ENCODE results near the gene MAOA.

Gene MAOA

DNA sequence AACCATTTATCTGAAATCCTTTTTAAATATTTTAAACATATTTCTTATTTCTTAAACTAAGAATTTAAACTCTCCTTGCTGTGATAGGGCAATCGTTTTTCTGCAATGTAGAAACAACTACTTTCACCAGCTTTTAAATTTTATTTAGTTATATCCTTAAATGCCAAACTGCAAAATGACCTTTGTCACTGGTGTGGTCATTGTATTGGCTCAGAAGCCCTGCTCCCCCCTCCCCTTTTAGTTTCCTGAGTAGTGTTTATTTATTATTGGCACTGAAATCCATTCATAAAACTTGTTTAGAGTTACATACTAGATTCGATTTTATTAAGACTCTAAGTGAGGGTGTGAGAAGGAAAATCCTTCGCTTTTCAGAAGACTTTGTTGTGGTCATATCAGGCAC is 23.0 kb downstream of the MAOA start:
- Histone ChIP-seq H3K27me3 (replicated peaks; ENCODE audit: control insufficient read depth, insufficient read depth, low read length) (no peaks in the 10 kb centered on the region), H3K4me3 (replicated peaks; ENCODE audit: low read depth, low read length) (no peak overlapping the region), H3K36me3 (ENCODE audit: control insufficient read depth, insufficient read depth, low read length) (no peaks in the 10 kb centered on the region)

DNA sequence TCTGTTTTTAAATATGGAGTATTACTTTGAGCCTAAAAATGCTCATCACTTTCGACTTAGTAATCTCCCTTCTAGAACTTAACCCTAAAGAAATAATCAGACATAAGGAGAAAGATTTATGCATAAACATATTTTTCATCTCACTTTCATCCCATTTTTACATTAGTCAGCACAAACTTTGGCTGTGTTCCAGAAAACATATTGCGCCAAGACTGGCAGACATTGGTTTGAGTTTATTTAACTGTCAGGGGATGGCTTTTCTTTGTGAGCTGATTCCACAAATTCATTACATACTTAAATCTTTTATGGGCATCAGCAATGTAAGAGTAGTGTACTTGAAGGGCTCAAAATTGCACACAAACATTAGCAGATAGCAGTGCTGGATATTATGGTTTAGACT is 23.7 kb downstream of the MAOA start:
- TF ChIP-seq, protein P1, sequence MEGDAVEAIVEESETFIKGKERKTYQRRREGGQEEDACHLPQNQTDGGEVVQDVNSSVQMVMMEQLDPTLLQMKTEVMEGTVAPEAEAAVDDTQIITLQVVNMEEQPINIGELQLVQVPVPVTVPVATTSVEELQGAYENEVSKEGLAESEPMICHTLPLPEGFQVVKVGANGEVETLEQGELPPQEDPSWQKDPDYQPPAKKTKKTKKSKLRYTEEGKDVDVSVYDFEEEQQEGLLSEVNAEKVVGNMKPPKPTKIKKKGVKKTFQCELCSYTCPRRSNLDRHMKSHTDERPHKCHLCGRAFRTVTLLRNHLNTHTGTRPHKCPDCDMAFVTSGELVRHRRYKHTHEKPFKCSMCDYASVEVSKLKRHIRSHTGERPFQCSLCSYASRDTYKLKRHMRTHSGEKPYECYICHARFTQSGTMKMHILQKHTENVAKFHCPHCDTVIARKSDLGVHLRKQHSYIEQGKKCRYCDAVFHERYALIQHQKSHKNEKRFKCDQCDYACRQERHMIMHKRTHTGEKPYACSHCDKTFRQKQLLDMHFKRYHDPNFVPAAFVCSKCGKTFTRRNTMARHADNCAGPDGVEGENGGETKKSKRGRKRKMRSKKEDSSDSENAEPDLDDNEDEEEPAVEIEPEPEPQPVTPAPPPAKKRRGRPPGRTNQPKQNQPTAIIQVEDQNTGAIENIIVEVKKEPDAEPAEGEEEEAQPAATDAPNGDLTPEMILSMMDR (IDR thresholded peaks at IDR 0.05; ENCODE audit: insufficient read depth, low read length, poor library complexity, severe bottlenecking), result no peak
- DNase-seq (ENCODE audit: extremely low read depth, insufficient read length), result no peak
- H3K36me3 ChIP-seq (ENCODE audit: control insufficient read depth, insufficient read depth, low read length), result no peaks in the 10 kb centered on the region
- no peaks in the 10 kb centered on the region for H3K27me3 ChIP-seq (replicated peaks; ENCODE audit: control insufficient read depth, insufficient read depth, low read length)
- H3K4me3 ChIP-seq (replicated peaks; ENCODE audit: low read depth, low read length), result no peak overlapping the region

More for the DNA sequence above, 23.0 kb downstream of the MAOA start:
- no peak for DNase-seq (ENCODE audit: extremely low read depth, insufficient read length)
- TF ChIP-seq, protein P1 (IDR thresholded peaks at IDR 0.05; ENCODE audit: insufficient read depth, low read length, poor library complexity, severe bottlenecking), result no peak

DNA sequence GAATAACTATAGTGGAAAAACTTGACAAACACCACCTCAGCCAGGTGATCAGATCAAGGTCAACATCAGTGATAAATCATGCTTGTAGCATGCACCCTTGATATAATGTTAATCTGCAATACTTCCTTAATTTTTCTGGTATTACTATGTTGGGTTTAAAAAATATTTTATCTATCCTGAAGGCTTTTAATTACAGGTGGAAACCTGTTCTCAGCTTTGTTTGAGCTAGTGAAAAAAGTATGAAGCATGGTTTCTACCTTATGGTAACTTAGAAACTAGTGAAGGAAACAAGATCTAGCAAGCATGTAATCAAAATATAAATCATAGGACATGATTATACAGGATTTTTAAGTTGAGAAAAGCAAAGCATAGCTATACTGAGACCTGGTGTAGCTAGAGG is 26.6 kb downstream of the MAOA start:
- DNase-seq (ENCODE audit: extremely low read depth, insufficient read length), result no peak
- Histone ChIP-seq H3K36me3 (ENCODE audit: control insufficient read depth, insufficient read depth, low read length) (no peaks in the 10 kb centered on the region), H3K27me3 (replicated peaks; ENCODE audit: control insufficient read depth, insufficient read depth, low read length) (no peaks in the 10 kb centered on the region), H3K4me3 (replicated peaks; ENCODE audit: low read depth, low read length) (no peak overlapping the region)
- TF ChIP-seq, protein P1 (IDR thresholded peaks at IDR 0.05; ENCODE audit: insufficient read depth, low read length, poor library complexity, severe bottlenecking), result no peak

DNA sequence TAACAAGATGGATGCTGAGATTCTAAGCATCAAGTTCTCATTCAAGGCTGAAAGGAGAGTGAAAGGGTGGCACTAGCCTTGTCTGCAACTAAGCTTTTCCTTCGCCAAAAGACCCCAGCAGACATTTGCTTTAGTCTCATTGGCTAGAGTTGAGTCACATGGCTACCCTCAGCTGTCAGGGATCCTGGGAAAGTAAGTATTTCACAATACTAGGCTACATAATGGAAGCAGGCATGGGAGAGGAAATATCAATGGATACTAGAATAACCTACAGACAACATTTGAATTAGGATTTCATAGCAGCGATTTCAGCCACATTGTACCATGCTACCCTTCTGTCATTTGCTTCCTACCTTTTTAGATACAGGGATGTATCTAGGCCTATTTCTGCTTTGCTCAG is 29.1 kb downstream of the MAOA start:
- no peaks in the 10 kb centered on the region for H3K36me3 ChIP-seq (ENCODE audit: control insufficient read depth, insufficient read depth, low read length)
- H3K4me3 ChIP-seq (replicated peaks; ENCODE audit: low read depth, low read length), result no peak overlapping the region
- TF ChIP-seq, protein P1 (IDR thresholded peaks at IDR 0.05; ENCODE audit: insufficient read depth, low read length, poor library complexity, severe bottlenecking), result no peak
- DNase-seq (ENCODE audit: extremely low read depth, insufficient read length), result no peak
- no peaks in the 10 kb centered on the region for H3K27me3 ChIP-seq (replicated peaks; ENCODE audit: control insufficient read depth, insufficient read depth, low read length)

DNA sequence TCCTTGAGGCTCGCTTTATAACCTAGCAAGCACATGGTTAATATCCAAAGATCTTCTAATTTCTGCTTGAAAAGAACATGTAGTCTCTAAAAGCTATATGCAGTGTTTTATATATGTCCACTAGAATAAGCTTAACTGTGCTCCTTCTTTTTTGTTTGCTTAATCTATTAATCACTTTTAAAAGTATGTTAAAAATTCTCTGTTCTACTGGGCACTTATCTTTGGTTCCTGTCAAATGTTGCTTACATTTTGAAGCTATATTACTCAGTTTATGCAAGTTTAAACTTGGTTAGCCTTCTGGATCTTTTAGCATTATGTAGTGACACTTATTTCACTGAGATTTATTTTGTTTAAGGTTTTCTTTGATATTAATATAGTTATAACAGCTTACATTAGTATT is 32.5 kb downstream of the MAOA start:
- TF ChIP-seq, protein P1 (IDR thresholded peaks at IDR 0.05; ENCODE audit: insufficient read depth, low read length, poor library complexity, severe bottlenecking), result no peak
- Histone ChIP-seq H3K27me3 (replicated peaks; ENCODE audit: control insufficient read depth, insufficient read depth, low read length) (no peaks in the 10 kb centered on the region), H3K36me3 (ENCODE audit: control insufficient read depth, insufficient read depth, low read length) (no peaks in the 10 kb centered on the region), H3K4me3 (replicated peaks; ENCODE audit: low read depth, low read length) (no peak overlapping the region)
- no peak for DNase-seq (ENCODE audit: extremely low read depth, insufficient read length)

Measured in GM06990 (cell line).